ENCODE data around the gene CEACAM21.
A peak's percentile ranks its signal among the peaks of the same experiment; 100 is the strongest.
"Not testable (repeated sequence)": the region's sequence is repeated elsewhere in the genome, so short reads cannot be mapped to it uniquely, and the experiment has no call there.

CEACAM21 gene

GRCh38 chr19:41549884-41550283 lies 26.1 kb upstream of the CEACAM21 start:
- DNase-seq (ENCODE audit: low read depth in 2 of 2): no peak

- no peak for DNase-seq (ENCODE audit: low read depth in 2 of 2)
These were observed 24.8 kb upstream of the CEACAM21 start for GRCh38 chr19:41551212-41551610.

DNA sequence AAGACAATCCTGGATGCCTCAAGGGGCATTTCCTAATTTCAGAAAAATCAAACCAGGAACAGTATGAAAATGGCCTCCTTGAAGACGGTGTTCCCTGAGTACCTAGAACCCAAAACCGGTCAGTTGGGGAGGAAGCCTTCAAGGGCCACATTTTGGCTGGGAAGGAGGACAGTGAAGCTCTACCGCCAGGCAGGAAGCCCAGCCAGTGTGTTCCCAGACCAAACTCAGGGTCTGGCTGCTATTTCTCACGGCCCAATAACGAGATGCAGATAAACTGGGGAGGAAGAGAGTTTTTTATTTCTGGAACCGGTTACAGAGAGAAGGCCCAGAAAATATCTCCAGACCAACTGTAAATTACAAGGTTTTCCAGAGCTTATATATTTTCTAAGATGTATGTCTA lies 24.3 kb upstream of the CEACAM21 start:
- no peak for DNase-seq (ENCODE audit: low read depth in 2 of 2)

DNA sequence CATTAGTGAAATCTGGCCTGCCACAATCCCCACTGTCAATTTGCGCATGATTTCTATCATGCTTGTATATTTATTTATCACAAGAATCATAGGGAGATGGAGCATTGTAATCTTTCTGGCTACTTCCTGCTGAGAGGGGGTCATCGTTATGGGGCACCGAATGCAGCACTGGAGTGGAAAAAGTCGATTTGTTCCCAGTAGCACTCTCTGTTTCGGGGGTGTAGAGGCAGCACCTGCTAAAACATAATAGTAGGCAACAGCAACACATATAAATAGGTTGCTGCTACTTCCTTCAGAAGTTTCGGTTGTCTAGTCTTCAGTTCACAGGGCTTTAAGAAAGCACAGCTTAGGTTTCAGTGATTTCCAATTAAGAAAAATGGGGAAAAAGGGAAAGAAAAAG lies 23.4 kb upstream of the CEACAM21 start:
- DNase-seq (ENCODE audit: low read depth in 2 of 2): no peak

DNA sequence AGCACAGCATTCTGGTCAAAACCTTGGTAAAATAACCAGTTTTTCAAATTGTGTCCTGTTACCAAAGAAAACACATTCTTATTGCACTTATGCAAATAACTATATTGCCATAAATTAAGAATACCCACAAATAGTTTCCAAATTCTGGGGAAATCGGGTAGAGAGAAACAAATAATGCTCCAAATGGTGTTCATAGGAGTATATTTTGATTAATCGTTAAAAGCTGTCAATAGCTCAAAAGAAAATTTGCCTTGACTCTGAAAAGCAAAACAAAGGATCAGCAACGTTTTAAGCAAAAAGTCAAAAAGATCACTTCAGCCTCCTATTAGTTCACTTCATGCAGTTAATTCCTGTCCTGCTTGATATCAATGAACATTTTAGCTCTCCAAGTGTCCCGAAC lies 22.2 kb upstream of the CEACAM21 start:
- no peak for DNase-seq (ENCODE audit: low read depth in 2 of 2)

DNA sequence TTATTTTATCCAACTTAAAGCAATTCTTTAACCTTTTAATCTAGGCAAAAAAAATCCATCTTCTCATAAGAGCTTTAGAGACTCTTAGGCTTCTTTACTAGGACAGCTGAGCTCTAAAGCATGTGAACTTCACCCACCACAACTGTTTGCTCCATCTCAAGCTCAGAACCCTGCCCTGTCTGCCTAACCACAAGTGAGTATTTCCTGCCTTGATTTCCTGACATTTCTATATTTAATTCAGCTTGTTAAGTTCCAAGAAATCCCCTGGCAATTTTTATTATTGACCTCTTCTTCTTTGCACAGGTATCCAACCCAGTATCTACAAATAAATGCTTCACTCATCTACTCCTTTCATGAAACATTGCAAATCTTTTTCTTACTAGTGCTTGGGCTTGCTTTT lies 21.1 kb upstream of the CEACAM21 start:
- DNase-seq (ENCODE audit: low read depth in 2 of 2): no peak

DNA sequence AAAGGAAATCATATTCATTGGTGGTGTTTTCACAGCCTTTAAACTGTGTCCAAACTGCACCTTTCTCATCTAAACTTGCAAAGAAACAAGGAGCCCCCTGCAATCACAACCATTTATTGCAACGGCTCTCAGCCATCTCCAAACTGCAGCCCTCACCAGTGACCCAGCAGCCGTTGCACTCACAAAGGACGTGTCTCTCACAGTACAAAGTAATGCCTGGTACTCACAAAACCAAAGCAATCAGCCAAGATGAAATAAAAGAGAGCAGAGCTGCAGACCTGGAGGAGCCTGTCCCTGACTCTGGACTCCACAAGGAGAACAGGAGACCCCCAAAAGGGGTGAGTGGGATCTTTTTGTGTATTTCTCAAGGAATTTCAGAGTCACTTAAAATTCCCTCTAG lies 20.2 kb upstream of the CEACAM21 start:
- no peak for DNase-seq (ENCODE audit: low read depth in 2 of 2)

DNA sequence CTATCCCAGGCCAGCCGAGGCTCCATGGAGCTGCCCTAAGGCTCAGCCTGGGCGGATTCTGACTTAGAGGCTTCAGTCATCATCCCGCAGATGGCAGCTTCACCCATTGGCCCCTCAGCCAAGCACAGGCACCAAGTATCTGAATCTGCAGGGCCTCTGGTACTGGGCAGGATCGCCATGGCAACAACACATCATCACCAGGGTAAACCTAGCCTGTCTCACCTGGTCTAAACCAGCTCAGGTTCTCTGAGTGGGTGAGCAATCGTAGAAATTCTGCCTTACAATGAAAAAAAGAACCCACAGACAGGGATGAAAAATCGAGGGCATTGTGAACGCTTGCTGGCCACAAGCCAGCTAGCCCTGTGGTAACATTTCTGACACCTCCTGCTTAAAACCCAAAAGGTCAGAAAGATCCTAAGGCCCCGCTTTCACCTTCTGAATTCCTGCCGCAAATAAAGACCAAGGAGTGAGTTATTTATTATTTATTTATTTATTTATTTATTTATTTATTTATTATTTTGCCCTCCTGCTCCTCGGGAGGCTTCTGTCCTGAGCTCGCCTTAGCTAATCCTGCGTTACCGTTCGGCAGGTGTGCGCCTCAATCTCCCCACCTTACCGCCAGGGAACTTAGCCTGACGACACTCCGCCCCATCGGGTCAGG lies 12.0 kb upstream of the CEACAM21 start:
- DNase-seq (ENCODE audit: low read depth in 2 of 2): no peak

DNA sequence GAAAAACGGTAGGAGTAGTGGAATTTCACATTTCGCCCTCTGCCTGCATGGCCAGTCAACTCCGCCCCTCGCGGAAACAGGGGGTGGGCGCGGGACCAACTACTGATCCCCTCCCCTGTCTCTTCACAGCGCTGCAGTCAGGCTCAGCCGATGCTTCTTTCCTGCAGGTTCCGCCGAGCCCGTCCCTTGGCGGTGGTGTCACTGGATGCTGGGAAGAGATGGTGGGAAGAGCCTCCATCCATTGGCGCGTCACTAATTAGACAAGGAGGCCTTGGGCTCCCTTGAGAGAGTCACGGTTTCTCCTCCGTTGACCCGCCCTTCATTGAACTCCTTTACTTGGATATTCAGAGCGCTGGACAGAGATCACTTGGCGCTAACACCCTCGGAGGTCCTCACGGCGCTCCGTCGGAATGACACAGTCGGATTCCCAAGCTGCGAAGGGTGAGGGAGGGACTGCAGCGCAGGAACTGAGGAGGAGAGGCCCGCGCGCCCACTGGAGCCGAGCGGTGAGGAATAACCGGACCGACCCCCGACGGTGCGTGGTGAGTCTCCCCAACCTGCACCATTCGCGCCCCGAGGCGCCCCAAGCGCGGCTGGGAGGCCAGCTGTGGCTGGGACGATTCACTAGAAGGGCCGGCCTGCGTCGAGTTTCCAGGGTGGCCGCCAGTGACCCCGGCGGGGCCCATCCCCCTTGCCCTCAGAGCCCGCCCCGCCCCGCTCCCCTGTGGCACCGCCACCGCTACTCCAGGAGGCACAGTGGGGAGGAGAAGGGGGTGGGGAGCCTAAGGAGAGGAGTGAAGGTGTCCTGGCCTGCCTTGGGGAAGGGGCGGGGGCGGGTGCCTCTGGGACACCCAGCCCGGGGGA lies 11.2 kb upstream of the CEACAM21 start:
- no peak for DNase-seq (ENCODE audit: low read depth in 2 of 2)

DNA sequence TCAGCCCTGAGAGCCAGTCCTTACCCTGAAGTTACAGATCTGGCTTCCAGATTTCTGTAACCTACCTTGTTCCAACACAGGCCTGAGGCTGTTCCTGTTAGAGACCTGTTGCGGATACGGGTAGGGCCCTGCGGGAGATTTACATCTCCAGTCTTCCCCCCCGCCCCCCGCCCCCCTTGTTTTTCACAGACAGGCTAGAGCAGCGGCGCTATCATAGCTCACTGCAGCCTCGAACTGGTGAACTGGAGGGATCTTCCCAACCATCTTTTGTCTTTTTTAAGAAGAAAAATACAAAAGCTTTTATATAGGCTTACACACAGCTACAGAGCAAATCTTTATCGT lies 10.6 kb upstream of the CEACAM21 start:
- no peak for DNase-seq (ENCODE audit: low read depth in 2 of 2)

DNA sequence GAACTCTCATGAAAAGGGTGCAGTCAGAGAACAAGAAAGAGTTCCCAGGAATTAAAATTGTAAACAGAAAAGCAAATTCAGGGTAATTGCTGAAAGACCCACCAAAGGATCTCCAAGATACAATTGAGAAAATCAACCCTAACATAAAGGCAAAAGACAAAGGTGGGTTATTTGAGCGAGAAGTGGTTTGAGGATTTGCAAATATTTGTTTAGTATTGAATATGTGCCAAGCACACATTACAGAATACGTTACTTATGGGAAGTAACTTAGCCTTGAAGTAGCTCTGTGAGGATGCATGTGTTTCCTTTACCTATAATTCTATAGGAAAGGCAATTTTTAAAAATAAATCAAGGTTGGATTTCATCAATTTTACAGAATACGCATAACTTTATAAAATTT lies 10.0 kb upstream of the CEACAM21 start:
- no peak for DNase-seq (ENCODE audit: low read depth in 2 of 2)

DNA sequence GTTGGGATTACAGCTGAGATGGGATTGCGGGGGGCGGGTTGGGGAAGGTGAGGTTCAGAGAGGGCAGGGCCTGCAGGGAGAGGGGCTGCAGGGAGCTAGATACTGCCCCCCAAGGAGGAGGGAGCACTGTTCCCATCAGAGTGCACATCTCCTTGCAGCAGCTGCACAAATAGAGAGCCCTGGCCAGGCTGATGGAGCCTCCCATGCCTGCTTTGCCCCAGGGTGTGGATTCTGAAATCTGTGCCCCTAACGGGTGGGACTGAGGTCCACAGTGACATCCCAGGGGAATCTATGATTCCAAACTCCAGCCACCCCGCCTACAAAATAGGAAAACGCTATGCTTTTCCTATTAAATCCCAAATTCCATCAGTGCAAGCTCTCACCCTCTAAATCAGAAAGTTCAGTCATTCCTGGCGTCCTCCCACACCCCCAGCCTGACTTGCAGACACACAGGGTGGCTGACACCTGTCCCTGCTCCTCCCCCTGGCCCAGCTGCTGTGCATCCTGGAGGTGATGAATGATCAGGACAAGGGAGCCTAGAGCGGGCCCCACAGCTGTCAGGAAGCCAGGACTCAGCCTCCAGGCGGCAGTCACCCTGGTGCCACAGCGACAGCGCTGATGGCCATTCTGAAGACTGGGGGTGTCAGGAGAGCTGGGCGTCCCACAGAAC lies 6.3 kb upstream of the CEACAM21 start:
- no peak for DNase-seq (ENCODE audit: low read depth in 2 of 2)

DNA sequence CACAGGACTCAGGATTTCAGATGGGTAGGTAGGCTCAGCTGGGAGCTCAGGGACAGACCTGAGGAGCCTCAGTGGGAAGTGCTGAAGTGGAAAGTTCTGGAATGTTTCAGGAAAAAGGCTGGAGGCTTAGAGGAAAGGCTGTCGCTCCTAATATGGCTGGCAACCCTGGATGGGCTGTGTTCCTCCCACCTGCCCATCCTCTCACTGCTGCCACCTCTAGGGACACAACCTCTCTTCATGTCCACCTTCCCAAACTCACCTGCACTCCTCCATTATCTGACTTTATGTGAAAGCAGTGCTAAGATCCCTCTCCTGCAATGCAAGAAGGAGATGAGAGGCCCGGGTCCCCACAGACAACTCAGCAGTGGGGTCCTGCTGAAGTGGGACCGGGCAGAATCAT lies 5.8 kb upstream of the CEACAM21 start:
- no peak for DNase-seq (ENCODE audit: low read depth in 2 of 2)

DNA sequence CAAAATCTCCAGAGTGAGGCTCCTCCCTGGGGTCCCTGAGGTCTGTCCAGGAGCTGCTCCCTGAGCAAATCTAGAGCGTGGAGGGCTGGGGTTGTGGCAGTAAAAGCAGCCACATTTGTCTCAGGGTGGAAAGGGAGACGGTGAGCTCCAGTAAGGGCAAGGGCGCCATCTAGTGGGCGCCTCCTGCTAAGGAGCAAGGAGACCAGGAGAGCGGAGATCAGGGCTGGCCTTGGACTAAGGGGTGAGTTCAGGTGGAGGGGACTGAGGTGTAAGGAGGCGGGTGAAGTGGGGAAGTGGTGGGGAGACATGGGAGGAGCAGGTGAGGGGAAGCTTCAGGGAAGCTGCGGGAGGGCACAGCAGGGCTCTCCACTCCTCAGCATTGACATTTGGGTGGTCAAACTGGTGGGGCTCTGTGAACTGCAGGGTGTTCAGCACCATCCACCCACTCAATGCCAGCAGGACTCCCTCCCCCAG lies 5.3 kb upstream of the CEACAM21 start:
- DNase-seq (ENCODE audit: low read depth in 2 of 2): peak; percentile 26 to 36

DNA sequence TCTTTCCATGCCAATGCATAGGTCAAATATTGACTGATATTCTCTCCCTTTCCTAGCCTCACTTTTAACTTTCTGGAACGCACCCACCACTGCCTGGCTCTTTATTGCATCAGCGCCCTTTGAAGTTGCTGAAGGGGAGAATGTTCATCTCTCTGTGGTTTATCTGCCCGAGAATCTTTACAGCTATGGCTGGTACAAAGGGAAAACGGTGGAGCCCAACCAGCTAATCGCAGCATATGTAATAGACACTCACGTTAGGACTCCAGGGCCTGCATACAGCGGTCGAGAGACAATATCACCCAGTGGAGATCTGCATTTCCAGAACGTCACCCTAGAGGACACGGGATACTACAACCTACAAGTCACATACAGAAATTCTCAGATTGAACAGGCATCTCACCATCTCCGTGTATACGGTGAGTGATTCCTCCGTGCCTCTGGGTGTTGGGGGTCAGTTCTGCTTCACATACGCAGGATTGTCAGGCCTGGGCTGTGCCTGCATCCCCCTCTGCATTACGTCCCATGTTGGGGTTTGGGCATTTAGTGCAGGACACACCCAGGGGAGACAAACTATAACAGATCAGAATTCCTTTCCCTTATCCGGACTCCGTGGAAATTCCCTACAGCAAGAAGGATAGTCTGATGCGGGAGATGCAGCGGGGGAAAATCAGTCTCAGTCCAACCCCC lies 1.3 kb downstream of the CEACAM21 start:
- no peak for DNase-seq (ENCODE audit: low read depth in 2 of 2)

GRCh38 chr19:41577833-41578232 lies 1.9 kb downstream of the CEACAM21 start:
- DNase-seq (ENCODE audit: low read depth in 2 of 2): no peak

DNA sequence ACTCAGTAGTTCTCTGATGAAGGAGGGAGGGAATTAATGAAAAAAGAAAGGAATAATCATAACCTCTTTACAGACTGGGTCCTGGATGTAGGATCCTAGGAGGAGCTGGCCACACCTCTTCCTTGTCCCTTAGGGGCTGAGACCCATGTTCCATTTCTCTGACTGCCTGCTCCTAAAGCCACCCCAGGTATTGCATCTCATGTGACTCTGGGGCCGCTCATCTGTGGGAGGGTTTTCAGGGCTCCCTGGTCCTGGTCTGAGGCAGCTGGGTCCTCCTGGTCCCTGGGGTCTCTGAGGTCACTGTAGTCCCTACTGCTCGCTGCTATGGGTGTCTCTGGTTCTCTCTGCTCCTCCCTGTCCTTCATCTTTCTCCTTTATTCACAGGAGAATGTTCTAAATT lies 2.9 kb downstream of the CEACAM21 start:
- no peak for DNase-seq (ENCODE audit: low read depth in 2 of 2)

DNA sequence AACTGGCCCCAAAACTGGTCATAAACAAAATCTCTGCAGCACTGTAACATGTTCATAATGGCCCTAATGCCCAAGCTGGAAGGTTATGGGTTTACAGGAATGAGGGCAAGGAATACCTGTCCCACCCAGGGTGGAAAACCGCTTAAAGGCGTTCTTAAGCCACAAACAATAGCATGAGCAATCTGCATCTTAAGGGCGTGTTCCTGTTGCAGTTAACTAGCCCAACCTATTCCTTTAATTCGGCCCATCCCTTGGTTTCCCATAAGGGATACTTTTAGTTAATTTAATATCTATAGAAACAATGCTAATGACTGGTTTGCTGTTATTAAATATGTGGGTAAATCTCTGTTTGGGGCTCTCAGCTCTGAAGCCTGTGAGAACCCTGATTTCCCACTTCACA lies 5.1 kb downstream of the CEACAM21 start:
- not testable (repeated sequence) for DNase-seq (ENCODE audit: low read depth in 2 of 2)

DNA sequence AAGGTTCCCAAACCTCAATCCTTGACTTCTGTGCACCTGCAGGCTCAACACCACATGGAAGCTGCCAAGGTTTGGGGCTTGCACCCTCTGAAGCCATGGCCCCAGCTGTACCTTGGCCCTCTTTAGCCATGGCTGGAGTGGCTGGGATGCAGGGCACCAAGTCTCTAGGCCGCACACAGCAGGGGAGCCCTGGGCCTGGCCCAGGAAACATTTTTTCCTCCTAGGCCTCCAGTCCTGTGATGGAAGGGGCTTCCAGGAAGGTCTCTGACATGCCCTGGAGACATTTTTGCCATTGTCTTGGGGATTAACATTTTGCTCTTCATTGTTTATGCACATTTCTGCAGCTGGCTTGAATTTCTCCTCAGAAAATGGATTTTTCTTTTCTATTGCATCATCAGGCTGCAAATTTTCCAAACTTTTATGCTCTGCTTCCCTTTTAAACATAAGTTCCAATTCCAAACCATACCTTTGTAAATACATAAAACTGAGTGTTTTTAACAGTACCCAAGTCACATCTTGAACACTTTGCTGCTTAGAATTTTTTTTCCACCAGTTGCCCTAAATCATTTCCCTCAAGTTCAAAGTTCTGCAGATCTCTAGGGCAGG lies 6.7 kb downstream of the CEACAM21 start:
- not testable (repeated sequence) for DNase-seq (ENCODE audit: low read depth in 2 of 2)

DNA sequence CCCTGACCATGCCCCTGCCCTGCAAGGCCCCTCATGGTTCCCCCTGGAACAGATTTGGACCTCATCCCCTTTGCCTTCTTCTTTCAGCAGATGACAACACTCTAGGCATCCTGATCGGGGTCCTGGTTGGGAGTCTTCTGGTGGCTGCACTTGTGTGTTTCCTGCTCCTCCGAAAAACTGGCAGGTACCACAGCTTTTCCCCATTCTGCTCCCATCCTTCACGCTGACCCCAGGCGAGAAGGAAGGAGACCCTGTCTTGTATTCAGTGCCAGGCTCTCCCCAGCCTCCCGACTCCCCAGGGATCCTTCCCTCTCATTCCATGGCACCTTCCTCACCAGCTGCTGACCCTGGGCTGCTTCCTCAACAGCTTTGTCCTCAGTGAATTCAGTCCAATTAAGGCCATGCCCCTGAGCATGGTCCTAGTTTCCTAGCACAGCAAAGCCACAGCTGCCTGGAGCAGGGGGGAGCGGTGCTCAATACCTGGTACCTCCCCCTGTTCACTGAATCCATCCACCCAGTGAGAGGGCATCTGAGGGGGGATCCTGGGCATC lies 8.4 kb downstream of the CEACAM21 start:
- DNase-seq (ENCODE audit: low read depth in 2 of 2): no peak

- no peak for DNase-seq (ENCODE audit: low read depth in 2 of 2)
These were observed 9.0 kb downstream of the CEACAM21 start for GRCh38 chr19:41584931-41585330.

DNA sequence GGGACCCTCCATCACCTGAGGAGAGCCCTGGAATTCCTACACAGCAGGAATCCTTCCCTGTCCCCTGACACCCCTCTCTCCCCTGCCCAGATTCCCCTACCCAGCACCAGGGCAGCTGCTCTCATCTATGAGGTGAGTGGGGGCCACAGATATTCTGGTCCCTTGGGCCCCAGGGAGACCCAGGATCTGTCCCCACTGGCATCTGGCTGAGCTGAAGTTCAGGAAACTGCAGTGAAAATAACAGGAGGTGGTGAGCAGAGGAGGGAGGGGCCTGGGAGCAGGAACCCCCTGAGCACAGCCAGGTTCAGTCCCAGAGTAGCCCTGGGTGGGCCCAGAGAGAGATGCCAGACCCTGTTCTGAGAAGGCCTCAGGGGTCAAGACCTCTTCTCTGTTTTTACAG lies 10.1 kb downstream of the CEACAM21 start:
- DNase-seq (ENCODE audit: low read depth in 2 of 2): no peak
